HCT116 (cell line): Measurements from ENCODE around the gene UQCC5. TPM values are rescaled to one million over a fixed set of nuclear protein-coding genes. Genes with fewer than 3 reads are reported as not detected.

ENCODE experiments used
- ATAC-seq: fragments of 200-7000 bp; cut with Tn5 transposase; 2 replicates; pipeline ENCODE4 v1.9.1; 2020; ENCODE audit warnings: mild to moderate bottlenecking, moderate library complexity
- BruUV-seq: library from RNA; stranded (reverse); fragments of 400-500 nt; replicated peaks from 2 replicates; lab custom pipeline; 2021; lab: Mats Ljungman, UMichigan
- CTCF ChIA-PET: fragments of 300-600 bp; sonication (Branson Sonifier 250); formaldehyde crosslinking; loops from one replicate; lab custom pipeline; 2021; ENCODE audit warnings: antibody characterized with exemption; lab: Charles Lee
- POLR2A ChIA-PET: fragments of 300-600, 350-600 bp; sonication (Branson Sonifier 250); formaldehyde crosslinking; loops from one replicate; lab custom pipeline; 2021; ENCODE audit warnings: antibody characterized with exemption; lab: Charles Lee
- RAD21 ChIA-PET, 2 experiments: fragments of 300-600 bp; sonication (Branson Sonifier 250); formaldehyde crosslinking; loops; one replicate each; lab custom pipeline; 2023; ENCODE audit warnings: low total read pairs in 2 of 2; ENCODE audit not compliant: uncharacterized antibody in 2 of 2, unreplicated experiment in 2 of 2, low non-redundant PET in 1 of 2; lab: Charles Lee
- DNase-seq: peaks from one replicate; pipeline ENCODE4 v3.0.0-alpha.2; 2010; ENCODE audit warnings: low read depth, low spot score
- H2AFZ ChIP-seq: fragments of 200-600 bp; shearing (Covaris generic), sonication (generic); 2 replicates; pipeline ENCODE4 v1.6.1; 2017; ENCODE audit warnings: low read depth, mixed run types, mixed read lengths, antibody characterized with exemption, low read length; ENCODE audit not compliant: poor library complexity, severe bottlenecking
- H3K27ac ChIP-seq: 2 replicates; pipeline ENCODE4 v1.5.1; 2012; ENCODE audit warnings: low read depth, low read length
- H3K27me3 ChIP-seq: fragments of 200-600 bp; sonication (generic); 2 replicates; pipeline ENCODE4 v1.6.1; 2016; ENCODE audit warnings: mixed run types, low read length, mixed read lengths; ENCODE audit not compliant: insufficient read depth
- H3K36me3 ChIP-seq, 2 experiments: fragments of 200-500 bp in 1 of 2; fragments of 200-600 bp in 1 of 2; sonication (Bioruptor generic) in 1 of 2; sonication (generic) in 1 of 2; 2 replicates each; pipeline versions ENCODE4 v1.5.1 to v1.6.1; 2014 to 2016; ENCODE audit warnings: low read length in 2 of 2, inconsistent platforms in 1 of 2, mixed read lengths in 1 of 2, mixed run types in 1 of 2; ENCODE audit not compliant: insufficient read depth in 2 of 2, control insufficient read depth in 1 of 2
- H3K4me1 ChIP-seq, 2 experiments: fragments of 200-600 bp in 1 of 2; sonication (generic) in 1 of 2; 2 replicates each; pipeline versions ENCODE4 v1.5.1 to v1.6.1; 2012 to 2017; ENCODE audit warnings: low read length in 2 of 2, inconsistent platforms in 1 of 2, mild to moderate bottlenecking in 1 of 2, mixed read lengths in 1 of 2, mixed run types in 1 of 2, moderate library complexity in 1 of 2; ENCODE audit not compliant: insufficient read depth in 2 of 2, control insufficient read depth in 1 of 2
- H3K4me2 ChIP-seq: fragments of 200-600 bp; sonication (generic); 2 replicates; pipeline ENCODE4 v1.6.1; 2017; ENCODE audit warnings: mixed run types, low read length, mixed read lengths
- H3K4me3 ChIP-seq, 2 experiments: fragments of 200-600 bp in 1 of 2; sonication (generic) in 1 of 2; replicated peaks in 1 of 2; 2 replicates each; pipeline ENCODE4 v1.5.1; 2011 to 2016; ENCODE audit warnings: low read length in 2 of 2, control low read depth in 1 of 2, low read depth in 1 of 2, mild to moderate bottlenecking in 1 of 2, mixed read lengths in 1 of 2, mixed run types in 1 of 2
- H3K79me2 ChIP-seq: fragments of 200-600 bp; sonication (generic); 2 replicates; pipeline ENCODE4 v1.6.1; 2017; ENCODE audit warnings: mild to moderate bottlenecking, mixed run types, low read length, moderate library complexity, mixed read lengths; ENCODE audit not compliant: insufficient read depth
- H3K9ac ChIP-seq: fragments of 200-600 bp; sonication (generic); 2 replicates; pipeline ENCODE4 v1.6.1; 2016; ENCODE audit warnings: low read length, mixed read lengths
- H3K9me2 ChIP-seq: fragments of 200-600 bp; sonication (generic), shearing (Covaris generic); 2 replicates; pipeline ENCODE4 v1.6.1; 2017; ENCODE audit warnings: mixed run types, mild to moderate bottlenecking, moderate library complexity; ENCODE audit not compliant: insufficient read depth
- H3K9me3 ChIP-seq, 2 experiments: fragments of 200-500 bp in 1 of 2; fragments of 200-600 bp in 1 of 2; sonication (Bioruptor generic) in 1 of 2; sonication (generic) in 1 of 2; 2 replicates each; pipeline ENCODE4 v1.6.1; 2014 to 2017; ENCODE audit warnings: low read length in 2 of 2, mixed read lengths in 2 of 2, inconsistent platforms in 1 of 2, low read depth in 1 of 2, mild to moderate bottlenecking in 1 of 2, mixed run types in 1 of 2, moderate library complexity in 1 of 2; ENCODE audit not compliant: control insufficient read depth in 1 of 2, insufficient read depth in 1 of 2
- H4K20me1 ChIP-seq: fragments of 200-600 bp; sonication (generic), shearing (Covaris generic); 2 replicates; pipeline ENCODE4 v1.6.1; 2017; ENCODE audit warnings: mixed run types, mild to moderate bottlenecking, moderate library complexity; ENCODE audit not compliant: insufficient read depth
- YY1 ChIP-seq: IDR thresholded peaks from 2 replicates; pipeline ENCODE4 v1.6.1; 2011; ENCODE audit warnings: low read length, low read depth, moderate library complexity, mild to moderate bottlenecking; ENCODE audit not compliant: insufficient replicate concordance; ENCODE audit errors: extremely low read depth
- ZFX ChIP-seq: fragments of 450-650 bp; IDR thresholded peaks from 2 replicates; pipeline ENCODE4 v1.6.1; 2017
- intact Hi-C: fragments of 100-400 bp; cut with micrococcal nuclease; formaldehyde crosslinking; loops from 2 replicates; pipeline ENCODE4 v1.10.0; 2022
- total RNA-seq: library from RNA; stranded (reverse); gene quantifications from one replicate; pipeline ENCODE4 v1.2.1, GENCODE V29; 2021; ENCODE audit not compliant: unreplicated experiment
- TF ChIP-seq, protein P1 (sequence below): IDR thresholded peaks from 2 replicates; pipeline ENCODE4 v1.6.1; 2012; ENCODE audit warnings: low read depth

Gene UQCC5
- total RNA-seq, 1 experiment from 2014 or later = 14.1 TPM

DNA sequence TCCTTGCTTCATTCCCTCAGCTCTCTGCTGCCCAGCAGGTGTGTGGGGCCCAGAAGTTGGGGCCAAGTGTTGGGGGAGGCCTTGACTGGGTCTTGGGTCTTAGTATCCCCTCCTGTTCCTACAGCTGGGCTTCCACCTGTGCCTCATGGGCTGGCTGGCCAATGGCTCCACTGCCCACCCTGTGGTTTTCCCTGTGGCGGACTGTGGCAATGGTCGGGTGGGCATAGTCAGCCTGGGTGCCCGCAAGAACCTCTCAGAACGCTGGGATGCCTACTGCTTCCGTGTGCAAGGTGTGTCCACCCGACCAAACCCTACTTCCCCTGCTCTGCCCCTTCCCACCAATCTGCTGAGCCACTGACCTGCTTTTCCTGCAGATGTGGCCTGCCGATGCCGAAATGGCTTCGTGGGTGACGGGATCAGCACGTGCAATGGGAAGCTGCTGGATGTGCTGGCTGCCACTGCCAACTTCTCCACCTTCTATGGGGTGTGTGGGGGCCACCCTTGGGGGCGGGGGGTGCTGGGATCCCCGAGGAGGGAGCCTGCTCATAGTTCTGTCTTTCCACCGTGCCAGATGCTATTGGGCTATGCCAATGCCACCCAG, 13.7 kb upstream of the UQCC5 start:
- Histone ChIP-seq H3K4me2 (no peak overlapping the region), H3K79me2 (no peaks in the 10 kb centered on the region), H3K36me3 (peaks cover 8 to 12% of the 10 kb centered on the region in 2 experiments)
- intact Hi-C loops = no loop called here
- RAD21 ChIA-PET = no interaction called here
- no TSS peak for BruUV-seq
- TF ChIP-seq ZFX (no peak), YY1 (no peak)
- TF ChIP-seq, protein P1, sequence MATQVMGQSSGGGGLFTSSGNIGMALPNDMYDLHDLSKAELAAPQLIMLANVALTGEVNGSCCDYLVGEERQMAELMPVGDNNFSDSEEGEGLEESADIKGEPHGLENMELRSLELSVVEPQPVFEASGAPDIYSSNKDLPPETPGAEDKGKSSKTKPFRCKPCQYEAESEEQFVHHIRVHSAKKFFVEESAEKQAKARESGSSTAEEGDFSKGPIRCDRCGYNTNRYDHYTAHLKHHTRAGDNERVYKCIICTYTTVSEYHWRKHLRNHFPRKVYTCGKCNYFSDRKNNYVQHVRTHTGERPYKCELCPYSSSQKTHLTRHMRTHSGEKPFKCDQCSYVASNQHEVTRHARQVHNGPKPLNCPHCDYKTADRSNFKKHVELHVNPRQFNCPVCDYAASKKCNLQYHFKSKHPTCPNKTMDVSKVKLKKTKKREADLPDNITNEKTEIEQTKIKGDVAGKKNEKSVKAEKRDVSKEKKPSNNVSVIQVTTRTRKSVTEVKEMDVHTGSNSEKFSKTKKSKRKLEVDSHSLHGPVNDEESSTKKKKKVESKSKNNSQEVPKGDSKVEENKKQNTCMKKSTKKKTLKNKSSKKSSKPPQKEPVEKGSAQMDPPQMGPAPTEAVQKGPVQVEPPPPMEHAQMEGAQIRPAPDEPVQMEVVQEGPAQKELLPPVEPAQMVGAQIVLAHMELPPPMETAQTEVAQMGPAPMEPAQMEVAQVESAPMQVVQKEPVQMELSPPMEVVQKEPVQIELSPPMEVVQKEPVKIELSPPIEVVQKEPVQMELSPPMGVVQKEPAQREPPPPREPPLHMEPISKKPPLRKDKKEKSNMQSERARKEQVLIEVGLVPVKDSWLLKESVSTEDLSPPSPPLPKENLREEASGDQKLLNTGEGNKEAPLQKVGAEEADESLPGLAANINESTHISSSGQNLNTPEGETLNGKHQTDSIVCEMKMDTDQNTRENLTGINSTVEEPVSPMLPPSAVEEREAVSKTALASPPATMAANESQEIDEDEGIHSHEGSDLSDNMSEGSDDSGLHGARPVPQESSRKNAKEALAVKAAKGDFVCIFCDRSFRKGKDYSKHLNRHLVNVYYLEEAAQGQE = no peak
- TF ChIP-seq, all 23 proteins: peak for 0
- Histone ChIP-seq H2AFZ (no peak overlapping the region), H3K27me3 (no peaks in the 10 kb centered on the region), H3K9me3 (no peaks in the 10 kb centered on the region), H3K9me2 (no peaks in the 10 kb centered on the region), H3K27ac (no peak overlapping the region), H3K4me3 (no peak overlapping the region), H3K4me1 (peaks cover 0 to 3% of the 10 kb centered on the region in 2 experiments; a peak in 1 of 4 replicates), H4K20me1 (no peaks in the 10 kb centered on the region), H3K9ac (no peak overlapping the region)
- CTCF ChIA-PET = no interaction called here
- DNase-seq (no peak), ATAC-seq (no peak)
- POLR2A ChIA-PET = no interaction called here
